Esophagus muscularis mucosa (tissue), 3 donors: Measurements from ENCODE around the gene ZIK1.

Experiments
- CTCF ChIP-seq, 3 experiments: fragments of 200-600 bp in 2 of 3; fragments of 450-650 bp in 1 of 3; sonication (generic) in 2 of 3; IDR thresholded peaks; one replicate each; pipeline ENCODE4 v1.5.1; 2017 to 2019; ENCODE audit warnings: antibody characterized with exemption in 3 of 3, mild to moderate bottlenecking in 2 of 3, moderate library complexity in 1 of 3
- EP300 ChIP-seq: sonication (generic); formaldehyde crosslinking; IDR thresholded peaks from one replicate; pipeline ENCODE4 v1.6.1; 2017; ENCODE audit warnings: antibody characterized with exemption

- no peak for TF ChIP-seq EP300
- TF ChIP-seq CTCF (IDR thresholded peaks at IDR 0.05) = no peak
Observed at GRCh38 chr19:57599377-57599760, 15.4 kb downstream of the ZIK1 start.
